ENCODE measurements around the gene SPON1.

The SPON1 gene

GRCh38 chr11:13944016-13944415 lies 18.5 kb upstream of the SPON1 start:
- DNase-seq (ENCODE audit: low read depth, low spot score): no peak

- DNase-seq (ENCODE audit: low read depth, low spot score): no peak
Observed at GRCh38 chr11:13944911-13945425, 17.6 kb upstream of the SPON1 start.

- DNase-seq (ENCODE audit: low read depth, low spot score): no peak
Observed at GRCh38 chr11:13947379-13947778, 15.1 kb upstream of the SPON1 start.

GRCh38 chr11:13949876-13950275 lies 12.6 kb upstream of the SPON1 start:
- no peak for DNase-seq (ENCODE audit: low read depth, low spot score)

- no peak for DNase-seq (ENCODE audit: low read depth, low spot score)
Observed at GRCh38 chr11:13952221-13952620, 10.3 kb upstream of the SPON1 start.

- no peak for DNase-seq (ENCODE audit: low read depth, low spot score)
Observed at GRCh38 chr11:13952668-13953067, 9.9 kb upstream of the SPON1 start.

- no peak for DNase-seq (ENCODE audit: low read depth, low spot score)
Observed at GRCh38 chr11:13954591-13954990, 7.9 kb upstream of the SPON1 start.

GRCh38 chr11:13955971-13956421 lies 6.5 kb upstream of the SPON1 start:
- DNase-seq (ENCODE audit: low read depth, low spot score): no peak

- no peak for DNase-seq (ENCODE audit: low read depth, low spot score)
Observed at GRCh38 chr11:13956988-13957387, 5.5 kb upstream of the SPON1 start.

- no peak for DNase-seq (ENCODE audit: low read depth, low spot score)
Observed at GRCh38 chr11:13958641-13959400, 3.7 kb upstream of the SPON1 start.

GRCh38 chr11:13962198-13962561 lies 343 bp upstream of the SPON1 start:
- no peak for DNase-seq (ENCODE audit: low read depth, low spot score)

- no peak for DNase-seq (ENCODE audit: low read depth, low spot score)
Observed at GRCh38 chr11:13963169-13963948, 836 bp downstream of the SPON1 start.

- no peak for DNase-seq (ENCODE audit: low read depth, low spot score)
Observed at GRCh38 chr11:13963949-13964770, 1.6 kb downstream of the SPON1 start.

- DNase-seq (ENCODE audit: low read depth, low spot score): no peak
Observed at GRCh38 chr11:13964771-13965074, 2.2 kb downstream of the SPON1 start.

GRCh38 chr11:13965337-13965736 lies 2.8 kb downstream of the SPON1 start:
- no peak for DNase-seq (ENCODE audit: low read depth, low spot score)

GRCh38 chr11:13966013-13966412 lies 3.5 kb downstream of the SPON1 start:
- DNase-seq (ENCODE audit: low read depth, low spot score): no peak

- no peak for DNase-seq (ENCODE audit: low read depth, low spot score)
Observed at GRCh38 chr11:13966486-13966885, 4.0 kb downstream of the SPON1 start.

GRCh38 chr11:13970986-13971385 lies 8.5 kb downstream of the SPON1 start:
- no peak for DNase-seq (ENCODE audit: low read depth, low spot score)

- no peak for DNase-seq (ENCODE audit: low read depth, low spot score)
Observed at GRCh38 chr11:13972043-13972910, 9.8 kb downstream of the SPON1 start.

- DNase-seq (ENCODE audit: low read depth, low spot score): no peak
Observed at GRCh38 chr11:13972944-13973343, 10.4 kb downstream of the SPON1 start.

GRCh38 chr11:13974631-13975030 lies 12.1 kb downstream of the SPON1 start:
- DNase-seq (ENCODE audit: low read depth, low spot score): no peak
